H9 (cell line): ENCODE measurements around the gene CKM. TPM values are rescaled to one million over a fixed set of nuclear protein-coding genes. Genes with fewer than 3 reads are reported as not detected.

Experiments used
- DNase-seq: peaks from one replicate; pipeline ENCODE4 v3.0.0-alpha.2; 2017
- H2AFZ ChIP-seq: one replicate; pipeline ENCODE4 v1.6.1; 2013; ENCODE audit warnings: mild to moderate bottlenecking, low read length, control low read depth, moderate library complexity
- H2AK5ac ChIP-seq: 2 replicates; pipeline ENCODE4 v1.6.1; 2013; ENCODE audit warnings: low read length, control low read depth, mixed read lengths; ENCODE audit not compliant: insufficient read length
- H2BK120ac ChIP-seq: one replicate; pipeline ENCODE4 v1.6.1; 2013; ENCODE audit warnings: low read depth, mild to moderate bottlenecking, low read length, control low read depth, inconsistent platforms; ENCODE audit not compliant: poor library complexity, severe bottlenecking
- H2BK12ac ChIP-seq: 2 replicates; pipeline ENCODE4 v1.6.1; 2013; ENCODE audit warnings: low read length, control low read depth, mixed read lengths, low read depth; ENCODE audit not compliant: insufficient read length
- H2BK15ac ChIP-seq: 2 replicates; pipeline ENCODE4 v1.6.1; 2013; ENCODE audit warnings: low read depth, low read length, control low read depth
- H2BK20ac ChIP-seq: one replicate; pipeline ENCODE4 v1.6.1; 2013; ENCODE audit warnings: low read depth, mild to moderate bottlenecking, low read length, control low read depth, inconsistent platforms; ENCODE audit not compliant: poor library complexity, severe bottlenecking
- H2BK5ac ChIP-seq: 2 replicates; pipeline ENCODE4 v1.6.1; 2013; ENCODE audit warnings: low read length, control low read depth, mixed read lengths; ENCODE audit not compliant: insufficient read length
- H3K14ac ChIP-seq: 2 replicates; pipeline ENCODE4 v1.6.1; 2013; ENCODE audit warnings: low read length, control low read depth; ENCODE audit not compliant: insufficient read depth
- H3K18ac ChIP-seq: 2 replicates; pipeline ENCODE4 v1.6.1; 2013; ENCODE audit warnings: low read depth, mild to moderate bottlenecking, mixed read lengths, low read length, control low read depth; ENCODE audit not compliant: insufficient read length
- H3K23ac ChIP-seq: 2 replicates; pipeline ENCODE4 v1.6.1; 2013; ENCODE audit warnings: low read length, control low read depth, mixed read lengths, low read depth; ENCODE audit not compliant: insufficient read length
- H3K23me2 ChIP-seq: 2 replicates; pipeline ENCODE4 v1.6.1; 2013; ENCODE audit warnings: low read depth, mild to moderate bottlenecking, mixed read lengths, low read length, control low read depth; ENCODE audit not compliant: insufficient read length, poor library complexity, severe bottlenecking
- H3K27ac ChIP-seq: 2 replicates; pipeline ENCODE4 v1.5.1; 2013; ENCODE audit warnings: low read length, control low read depth, mixed read lengths, low read depth; ENCODE audit not compliant: insufficient read length
- H3K27me3 ChIP-seq: 2 replicates; pipeline ENCODE4 v1.6.1; 2013; ENCODE audit warnings: low read length, control low read depth, inconsistent platforms; ENCODE audit not compliant: insufficient read depth
- H3K4ac ChIP-seq: 2 replicates; pipeline ENCODE4 v1.6.1; 2013; ENCODE audit warnings: low read depth, mild to moderate bottlenecking, control low read depth, inconsistent platforms, low read length, moderate library complexity
- H3K4me1 ChIP-seq: 2 replicates; pipeline ENCODE4 v1.6.1; 2013; ENCODE audit warnings: low read length, control low read depth, inconsistent platforms; ENCODE audit not compliant: insufficient read depth
- H3K4me2 ChIP-seq: 2 replicates; pipeline ENCODE4 v1.6.1; 2013; ENCODE audit warnings: low read length, control low read depth, mixed read lengths; ENCODE audit not compliant: insufficient read length, insufficient read depth
- H3K56ac ChIP-seq: 2 replicates; pipeline ENCODE4 v1.6.1; 2013; ENCODE audit warnings: low read depth, mild to moderate bottlenecking, mixed read lengths, low read length, control low read depth; ENCODE audit not compliant: insufficient read length
- H3K79me1 ChIP-seq: 2 replicates; pipeline ENCODE4 v1.6.1; 2013; ENCODE audit warnings: low read depth, mild to moderate bottlenecking, moderate library complexity, low read length, control low read depth, inconsistent platforms; ENCODE audit not compliant: insufficient read depth, poor library complexity, severe bottlenecking
- H3K79me2 ChIP-seq: 2 replicates; pipeline ENCODE4 v1.6.1; 2013; ENCODE audit warnings: low read length, control low read depth, inconsistent platforms; ENCODE audit not compliant: insufficient read depth
- H3K9ac ChIP-seq: 2 replicates; pipeline ENCODE4 v1.6.1; 2013; ENCODE audit warnings: low read length, control low read depth, mixed read lengths; ENCODE audit not compliant: insufficient read length; ENCODE audit errors: extremely low read depth
- H3K9me3 ChIP-seq: one replicate; pipeline ENCODE4 v1.6.1; 2013; ENCODE audit warnings: low read depth, low read length, inconsistent platforms; ENCODE audit not compliant: control insufficient read depth
- H3T11ph ChIP-seq: one replicate; pipeline ENCODE4 v1.6.1; 2013; ENCODE audit warnings: mild to moderate bottlenecking, low read length, control low read depth, inconsistent platforms
- H4K20me1 ChIP-seq: one replicate; pipeline ENCODE4 v1.6.1; 2013; ENCODE audit not compliant: control insufficient read depth, insufficient read length, insufficient read depth
- H4K5ac ChIP-seq: 2 replicates; pipeline ENCODE4 v1.6.1; 2013; ENCODE audit warnings: low read depth, mild to moderate bottlenecking, mixed read lengths, low read length, control low read depth; ENCODE audit not compliant: insufficient read length
- H4K8ac ChIP-seq: replicated peaks from 2 replicates; pipeline ENCODE4 v1.6.1; 2013; ENCODE audit warnings: low read length, control low read depth, mixed read lengths, low read depth; ENCODE audit not compliant: insufficient read length
- H4K91ac ChIP-seq: 2 replicates; pipeline ENCODE4 v1.6.1; 2013; ENCODE audit warnings: low read depth, mild to moderate bottlenecking, moderate library complexity, mixed read lengths, low read length, control low read depth; ENCODE audit not compliant: insufficient read length
- H3K27ac Mint-ChIP-seq, 3 experiments: 2 replicates in 2 of 3; 3 replicates in 1 of 3; pipeline ENCODE4 v1.8.0; 2020 to 2021; ENCODE audit warnings: mixed read lengths in 3 of 3, mild to moderate bottlenecking in 1 of 3, moderate library complexity in 1 of 3
- H3K27me3 Mint-ChIP-seq: 2 replicates; pipeline ENCODE4 v1.8.0; 2021; ENCODE audit warnings: low read depth, mild to moderate bottlenecking, moderate library complexity, mixed read lengths
- H3K36me3 Mint-ChIP-seq, 3 experiments: 2 replicates in 2 of 3; 3 replicates in 1 of 3; pipeline ENCODE4 v1.8.0; 2020 to 2021; ENCODE audit warnings: low read depth in 3 of 3, mixed read lengths in 3 of 3; ENCODE audit not compliant: insufficient read depth in 1 of 3
- H3K4me1 Mint-ChIP-seq, 2 experiments: 2 replicates each; pipeline ENCODE4 v1.8.0; 2020; ENCODE audit warnings: mixed read lengths in 2 of 2
- H3K4me3 Mint-ChIP-seq, 2 experiments: 2 replicates in 1 of 2; 3 replicates in 1 of 2; pipeline ENCODE4 v1.8.0; 2020 to 2021; ENCODE audit warnings: mild to moderate bottlenecking in 2 of 2, mixed read lengths in 2 of 2, moderate library complexity in 1 of 2
- H3K9me3 Mint-ChIP-seq, 2 experiments: 2 replicates in 1 of 2; 3 replicates in 1 of 2; pipeline ENCODE4 v1.8.0; 2020; ENCODE audit warnings: mild to moderate bottlenecking in 2 of 2, mixed read lengths in 2 of 2, moderate library complexity in 1 of 2
- CTCF ChIP-seq: fragments of 200-600 bp; sonication (generic); conservative IDR thresholded peaks from 3 replicates; pipeline ENCODE4 v1.8.0; 2021; ENCODE audit warnings: antibody characterized with exemption, mild to moderate bottlenecking
- WGBS: extraction: QIAGEN DNeasy Blood & Tissue Kit; methylation state at CpG from one replicate; pipeline ENCODE4 v1.1.7; 2013; ENCODE audit warnings: missing lambda C conversion rate, low lambda C conversion rate, mixed read lengths; ENCODE audit not compliant: insufficient read length; ENCODE audit errors: extremely low coverage; 5-methylcytosine and 5-hydroxymethylcytosine counted together
- total RNA-seq: library from RNA; stranded (reverse); gene quantifications from 2 replicates; pipeline ENCODE4 v1.2.1, GENCODE V29; 2021

Gene CKM
- total RNA-seq, 1 experiment from 2014 or later: not detected

- Histone ChIP-seq H3K79me1 (no peaks in the 10 kb centered on the region), H3K18ac (no peak overlapping the region), H3K14ac (no peak overlapping the region), H3K4me1 (no peaks in the 10 kb centered on the region), H2AK5ac (no peak overlapping the region), H2BK5ac (no peak overlapping the region), H2BK120ac (no peak overlapping the region), H2BK12ac (no peak overlapping the region), H3K4me2 (no peak overlapping the region), H4K91ac (no peak overlapping the region), H3K9ac (no peak overlapping the region), H3K9me3 (no peaks in the 10 kb centered on the region), H4K8ac (no peak overlapping the region), H3K23ac (no peak overlapping the region), H3K27ac (no peak overlapping the region), H3K23me2 (no peaks in the 10 kb centered on the region), H3K56ac (no peak overlapping the region), H2BK20ac (no peak overlapping the region), H2BK15ac (no peak overlapping the region), H2AFZ (no peak overlapping the region), H3K4ac (no peak overlapping the region), H3K27me3 (no peaks in the 10 kb centered on the region), H3K79me2 (no peaks in the 10 kb centered on the region), H3T11ph (no peak overlapping the region), H4K5ac (no peak overlapping the region), H4K20me1 (peaks cover 8% of the 10 kb centered on the region)
- Mint-ChIP-seq H3K4me3 (no peak overlapping the region), H3K9me3 (no peaks in the 10 kb centered on the region), H3K36me3 (peaks cover 0 to 23% (median 14%) of the 10 kb centered on the region in 3 experiments; a peak in 5 of 7 replicates), H3K27me3 (peaks cover 1% of the 10 kb centered on the region), H3K27ac (no peak overlapping the region), H3K4me1 (no peaks in the 10 kb centered on the region)
- DNase-seq: no peak
- WGBS: no CpG with 5 or more reads among the region's 11 CpGs
- TF ChIP-seq CTCF: no peak
Observed at GRCh38 chr19:45263013-45263412, 59.7 kb downstream of the CKM start.
